ENCODE data around the gene SLC9A8.

Gene SLC9A8

GRCh38 chr20:49786668-49787370 lies 25.8 kb upstream of the SLC9A8 start:
- no peak for DNase-seq

GRCh38 chr20:49787371-49788357 lies 25.0 kb upstream of the SLC9A8 start:
- DNase-seq: no peak

DNA sequence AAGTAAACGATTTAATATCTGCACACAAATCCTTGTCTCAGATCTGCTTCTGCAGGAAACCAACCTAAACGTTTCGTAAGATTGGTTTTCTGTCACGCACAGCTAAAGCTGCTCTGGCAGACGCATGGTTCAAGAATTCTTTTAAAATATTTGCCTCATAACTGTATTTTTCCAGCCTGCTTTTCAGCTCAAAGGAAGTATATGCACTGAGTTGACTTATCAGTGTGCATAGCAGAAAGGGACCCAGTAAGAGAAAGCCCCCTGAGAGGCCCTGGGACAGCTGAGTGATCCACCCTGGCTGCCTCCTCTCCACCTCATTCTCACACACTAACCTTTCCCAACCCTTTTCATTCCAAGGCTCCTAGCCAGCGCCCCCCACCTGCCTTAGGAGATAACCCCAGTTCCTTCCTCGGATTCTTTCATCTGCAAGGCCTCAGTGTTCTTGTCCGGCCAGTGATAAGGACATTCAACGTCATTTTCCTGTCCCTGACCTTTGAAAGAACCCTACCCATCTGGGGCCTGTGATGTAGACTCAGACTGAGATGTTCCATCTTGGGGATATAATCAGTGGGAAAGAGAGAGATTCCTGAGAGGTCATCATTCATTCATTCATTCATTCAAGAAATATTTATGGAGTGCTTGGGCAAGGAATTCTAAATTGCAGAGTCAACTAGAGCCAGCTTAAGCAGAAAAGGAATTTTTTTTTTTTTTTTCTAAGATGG lies 22.4 kb upstream of the SLC9A8 start:
- DNase-seq: no peak

DNA sequence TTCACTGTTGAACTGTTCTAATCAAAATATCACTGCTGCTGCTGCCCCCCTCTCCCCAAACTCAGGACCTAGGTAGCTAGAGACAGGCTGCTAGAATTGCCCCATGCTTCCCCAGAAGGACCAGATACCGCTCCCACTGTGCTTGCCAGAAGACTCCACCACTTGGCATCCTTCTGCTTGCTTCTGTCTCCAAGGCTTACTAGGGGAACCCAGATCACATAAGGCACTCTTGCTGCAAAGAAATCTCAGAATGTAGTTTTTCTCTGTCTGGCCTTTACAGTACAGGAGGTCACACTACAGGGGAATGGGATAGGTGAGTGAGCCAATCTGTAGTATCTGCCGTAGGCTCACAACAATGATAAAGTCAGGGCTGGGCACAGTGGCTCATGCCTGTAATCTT lies 21.5 kb upstream of the SLC9A8 start:
- no peak for DNase-seq

- DNase-seq: no peak
Observed at GRCh38 chr20:49792006-49792405, 20.6 kb upstream of the SLC9A8 start.

DNA sequence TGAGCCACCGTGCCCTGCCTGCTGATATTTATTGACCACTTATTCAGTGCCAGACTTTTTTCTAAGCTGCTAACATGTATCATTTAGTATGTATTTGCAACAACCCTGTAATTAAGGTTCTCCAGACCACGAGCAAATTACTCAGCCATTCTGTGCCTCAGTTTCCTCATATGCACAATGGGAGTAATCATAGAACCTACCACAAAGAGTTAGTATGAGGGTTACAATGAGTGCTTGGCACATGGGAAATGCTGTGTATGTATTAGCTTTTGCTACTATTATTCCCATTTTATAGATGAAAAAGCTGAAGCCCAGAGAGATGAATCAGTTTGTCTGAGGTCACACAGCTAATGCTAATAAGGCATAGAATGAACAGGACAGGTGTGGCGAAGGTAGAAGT lies 20.0 kb upstream of the SLC9A8 start:
- no peak for DNase-seq

DNA sequence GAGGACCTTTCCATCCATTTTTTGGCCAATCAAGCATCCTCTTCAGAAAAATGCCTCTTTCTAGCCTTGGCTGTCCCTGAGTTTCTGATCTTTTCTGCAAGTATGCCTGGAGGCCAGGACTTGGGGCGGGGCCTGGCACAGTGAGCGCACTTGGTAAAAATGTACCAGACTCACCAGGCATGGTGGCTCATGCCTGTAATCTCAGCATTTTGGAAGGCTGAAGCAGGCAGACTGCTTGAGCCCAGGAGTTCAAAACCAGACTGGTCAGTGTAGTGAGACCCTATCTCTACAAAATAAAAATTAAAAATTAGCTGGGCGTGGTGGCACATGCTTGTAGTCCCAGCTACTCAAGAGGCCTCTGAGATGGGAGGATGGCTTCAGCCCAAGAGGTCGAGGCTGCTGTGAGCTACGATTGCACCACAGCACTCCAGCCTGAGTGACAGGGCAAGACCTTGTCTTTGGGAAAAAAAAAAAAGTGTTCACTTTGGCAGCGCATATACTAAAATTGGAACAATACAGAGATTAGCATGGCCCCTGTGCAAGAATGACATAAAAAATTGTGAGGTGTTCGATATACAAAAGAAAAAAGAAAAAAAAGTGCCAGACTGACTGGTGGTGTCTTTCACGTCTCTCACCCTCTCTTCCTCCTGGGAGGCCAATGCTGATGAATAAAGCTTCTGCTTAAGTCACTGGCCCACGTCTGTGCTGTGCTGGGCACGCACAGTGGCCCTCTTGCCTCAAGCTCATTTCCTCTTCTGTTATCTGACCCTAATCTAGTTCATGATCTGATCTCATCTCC lies 18.1 kb upstream of the SLC9A8 start:
- DNase-seq: no peak

DNA sequence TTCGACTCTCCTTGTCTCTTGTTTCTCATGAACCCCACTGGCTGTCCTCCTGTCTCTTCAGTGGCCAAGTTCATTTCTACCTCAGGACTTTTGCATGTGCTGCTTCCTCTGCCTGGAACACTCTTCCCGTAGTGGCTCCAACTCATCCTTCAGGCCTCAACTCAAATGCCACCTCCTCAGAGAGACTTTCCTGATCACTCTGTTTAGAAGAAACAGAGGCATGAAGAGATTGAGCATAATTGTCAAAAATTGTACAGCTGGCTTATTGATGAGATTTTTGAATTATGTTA lies 17.5 kb upstream of the SLC9A8 start:
- DNase-seq: no peak

GRCh38 chr20:49796600-49797343 lies 15.9 kb upstream of the SLC9A8 start:
- DNase-seq: no peak

DNA sequence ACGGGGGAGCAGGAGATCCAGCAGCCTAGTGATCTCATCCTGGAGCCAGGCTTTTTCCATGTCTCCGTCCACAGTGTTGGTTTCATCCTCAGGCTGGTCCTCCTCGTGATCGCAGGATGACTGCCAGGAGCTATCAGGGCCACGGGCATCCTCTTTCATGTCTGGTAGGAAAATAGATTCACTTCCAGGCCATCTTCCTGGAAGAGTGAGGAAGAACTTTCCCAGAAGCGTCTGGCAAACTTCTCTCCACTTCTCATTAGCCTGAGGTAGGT lies 15.3 kb upstream of the SLC9A8 start:
- DNase-seq: no peak

DNA sequence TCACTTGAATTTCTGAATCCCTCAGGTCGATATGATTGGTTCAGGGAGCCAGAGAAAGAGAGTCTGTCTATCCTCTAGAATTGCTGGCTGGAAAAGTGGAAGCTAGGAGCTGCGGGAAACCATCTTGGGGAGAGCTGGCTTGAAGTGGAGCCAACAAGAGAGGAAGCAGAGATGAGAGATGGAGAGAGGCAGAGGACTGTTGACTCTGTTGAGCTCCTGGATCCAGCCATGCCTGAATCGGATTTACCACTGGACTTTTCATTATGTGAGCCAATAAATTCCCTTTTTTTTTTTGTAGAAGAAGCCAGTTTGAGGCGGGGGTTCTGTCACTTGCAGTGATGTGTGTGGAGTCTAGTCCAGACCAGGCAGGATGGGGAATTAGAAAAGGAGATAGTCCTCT lies 13.9 kb upstream of the SLC9A8 start:
- DNase-seq: no peak

DNA sequence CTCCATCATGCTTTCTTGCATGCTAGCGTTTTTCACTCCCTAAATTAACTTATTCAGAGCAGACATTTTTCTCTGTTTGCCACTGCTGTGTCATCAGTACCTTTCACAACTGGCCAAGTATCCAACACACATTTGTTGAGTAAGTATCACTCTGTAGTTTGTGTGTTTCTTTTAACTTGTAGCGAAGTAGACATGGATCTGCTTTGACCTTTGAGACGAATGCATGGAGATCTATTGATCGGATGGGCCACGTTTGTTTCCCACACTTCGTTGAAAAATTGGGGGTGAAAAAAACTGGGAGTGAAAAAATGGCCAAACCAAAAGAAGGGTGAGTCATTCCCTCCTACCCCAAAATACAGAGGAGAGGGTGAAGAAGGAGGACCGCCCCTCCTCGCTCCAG lies 12.9 kb upstream of the SLC9A8 start:
- no peak for DNase-seq

- no peak for DNase-seq
Observed at GRCh38 chr20:49803418-49803817, 9.2 kb upstream of the SLC9A8 start.

DNA sequence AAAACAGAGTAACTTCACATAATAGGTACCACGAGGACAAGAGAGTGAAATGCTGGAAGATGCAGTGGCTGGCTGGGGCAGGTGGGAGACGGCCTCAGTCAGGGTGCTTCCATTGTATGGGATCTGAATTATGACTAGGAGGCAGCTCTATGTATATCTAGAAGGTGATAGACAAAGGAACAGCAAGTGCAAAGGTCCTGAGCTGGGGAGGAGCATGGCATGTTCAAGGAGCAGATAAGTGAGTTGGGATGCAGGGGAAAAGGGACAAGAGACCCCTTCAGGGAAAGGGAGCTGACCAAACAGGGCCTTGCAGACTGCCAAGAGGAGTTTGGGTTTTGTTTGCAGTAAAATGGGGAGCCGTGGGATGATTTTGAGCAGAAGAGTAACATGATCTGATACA lies 8.3 kb upstream of the SLC9A8 start:
- DNase-seq: no peak

DNA sequence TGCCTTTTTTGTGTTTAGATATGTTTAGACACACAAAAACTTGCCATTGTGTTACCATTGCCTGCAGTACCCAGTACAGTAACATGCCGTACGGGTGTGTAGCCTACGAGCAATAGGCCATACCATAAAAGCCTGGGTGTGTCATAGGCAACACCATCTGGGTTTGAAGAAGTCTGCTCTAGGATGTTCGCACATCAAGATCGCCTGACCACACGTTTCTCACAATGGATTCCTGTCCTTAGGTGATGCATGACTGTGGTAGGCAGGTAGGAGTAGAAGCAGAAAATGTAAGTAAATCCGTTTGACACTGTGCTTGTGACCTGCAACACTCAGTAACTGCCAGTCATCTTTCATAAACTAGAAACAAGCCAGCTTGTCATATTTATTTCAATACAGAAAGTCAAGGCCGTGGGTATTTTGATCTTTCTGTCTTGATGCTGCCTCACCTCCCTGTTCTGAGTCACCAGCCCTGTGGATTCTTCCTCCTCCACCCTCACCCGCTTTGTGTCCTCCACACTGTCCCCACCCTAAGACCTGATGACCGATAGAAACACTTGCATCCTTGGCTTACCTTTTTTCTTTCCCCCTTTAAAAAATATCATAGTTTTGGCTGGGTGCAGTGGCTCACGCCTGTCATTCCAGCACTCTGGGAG lies 7.3 kb upstream of the SLC9A8 start:
- DNase-seq: peak; percentile 38

DNA sequence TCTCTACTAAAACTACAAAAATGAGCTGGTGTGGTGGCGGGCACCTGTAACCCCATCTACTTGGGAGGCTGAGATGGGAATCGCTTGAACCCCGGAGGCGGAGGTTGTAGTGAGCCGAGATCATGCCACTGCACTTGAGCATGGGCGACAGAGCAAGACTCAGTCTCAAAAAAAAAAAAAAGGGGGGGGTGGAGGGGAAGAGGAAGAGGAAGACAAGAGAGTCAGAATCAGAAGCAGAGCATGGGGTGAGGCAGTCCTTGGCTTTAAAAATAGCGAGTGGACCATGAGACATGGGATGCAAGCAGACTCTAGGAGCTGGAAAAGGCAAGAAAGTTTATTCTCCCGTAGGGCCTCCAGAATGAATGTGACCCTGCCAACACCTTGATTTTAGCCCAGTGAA lies 3.9 kb upstream of the SLC9A8 start:
- no peak for DNase-seq

DNA sequence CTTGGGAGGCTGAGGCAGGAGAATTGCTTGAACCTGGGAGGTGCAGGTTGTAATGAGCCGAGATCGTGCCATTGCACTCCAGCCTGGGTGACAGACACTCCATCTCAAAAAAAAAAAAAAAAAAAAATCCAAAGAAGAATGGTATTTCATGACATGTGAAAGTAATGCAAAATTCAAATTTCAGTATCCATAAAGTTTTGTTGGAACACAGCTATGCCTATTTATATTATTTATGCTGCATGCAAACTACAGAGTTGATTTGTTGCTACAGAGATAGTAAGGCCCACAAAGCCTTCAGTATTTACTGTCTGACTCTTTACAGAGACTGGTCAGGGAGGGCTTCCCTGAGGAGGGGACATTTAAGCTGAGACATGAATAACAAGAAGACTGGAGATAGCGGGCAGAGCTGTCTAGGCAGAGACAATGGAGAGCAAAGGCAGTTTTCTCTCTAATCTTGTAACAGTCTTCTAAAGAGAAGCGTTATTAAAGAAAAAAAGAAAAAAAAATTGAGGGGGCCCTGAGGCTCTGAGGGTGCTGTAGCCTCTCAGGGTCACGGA lies 2.7 kb upstream of the SLC9A8 start:
- no peak for DNase-seq

DNA sequence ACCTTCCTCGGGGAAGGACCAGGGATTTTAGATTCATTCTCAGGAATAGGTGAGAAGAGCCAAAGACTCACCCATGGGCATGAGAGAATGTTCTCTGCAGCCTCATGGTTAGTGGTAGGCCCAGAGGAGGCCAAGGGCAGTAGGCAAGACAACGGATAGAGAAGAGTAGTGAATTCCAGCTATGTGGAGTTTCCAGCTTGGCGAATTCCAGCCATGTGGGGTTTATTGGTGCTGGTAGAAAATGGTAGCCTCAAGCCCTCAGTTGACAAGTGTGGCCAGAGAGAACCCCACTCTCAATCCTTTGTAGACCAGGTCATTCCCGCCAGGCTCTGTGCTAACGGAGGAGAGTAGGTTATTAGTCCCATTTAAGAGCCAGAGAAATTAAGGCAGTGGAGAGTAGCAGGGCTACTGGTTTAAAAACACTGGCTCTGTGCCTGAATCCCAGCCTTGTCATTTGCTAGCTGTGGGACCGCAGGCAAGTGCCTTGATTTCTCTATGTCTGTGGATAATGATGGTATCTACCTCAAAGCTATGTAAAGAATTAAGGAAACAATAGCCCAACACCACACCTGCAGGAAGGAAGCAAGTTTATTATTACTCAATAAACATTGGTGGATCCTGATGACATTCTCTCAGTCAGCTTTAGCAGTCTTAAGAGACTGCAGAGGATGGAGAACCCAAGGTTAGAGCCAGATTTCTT lies 2.0 kb upstream of the SLC9A8 start:
- no peak for DNase-seq

DNA sequence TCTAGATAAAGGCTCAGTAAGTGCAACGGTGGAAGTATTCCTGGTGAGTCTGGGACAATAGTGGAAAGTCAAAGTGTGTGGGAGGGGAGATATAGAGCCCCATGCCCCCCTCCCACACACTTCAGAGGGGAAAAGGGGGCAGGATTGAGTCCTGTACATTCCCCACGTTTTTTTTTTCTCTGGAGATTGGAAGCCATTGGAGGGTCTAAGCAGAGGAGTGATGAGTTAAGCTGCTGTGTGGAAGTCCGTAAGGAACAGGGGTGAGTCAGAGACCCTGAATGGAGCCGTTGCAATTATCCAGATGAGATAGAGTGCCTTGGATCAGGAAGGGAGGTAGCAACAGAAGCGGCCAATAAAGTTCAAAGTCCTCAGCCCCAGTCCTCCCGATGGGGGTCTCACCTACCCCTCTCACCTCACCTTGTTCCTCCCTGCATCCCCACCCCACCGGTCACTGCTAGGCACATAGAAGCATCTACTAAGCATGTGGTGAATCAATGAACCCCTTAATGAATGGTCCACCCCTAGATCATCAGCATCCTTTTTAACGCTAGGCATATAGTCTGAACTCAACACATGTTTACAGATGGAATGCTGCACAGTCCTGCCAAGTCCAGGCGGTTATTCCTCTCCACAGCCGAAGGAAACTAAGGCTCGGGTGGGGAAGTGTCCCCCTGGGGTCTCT lies 662 bp upstream of the SLC9A8 start:
- DNase-seq: no peak

GRCh38 chr20:49813305-49813974 lies 812 bp downstream of the SLC9A8 start:
- DNase-seq: no peak
